Stimulated activated CD4-positive, alpha-beta T cell treated with anti-CD3 and anti-CD28 coated beads, Interleukin-12 subunit alpha, Interleukin-12 subunit beta, amount 100 ng/mL, for 4 hours (primary cell): ENCODE results near the gene NCR3LG1.

Experiments
- DNase-seq: peaks from one replicate; pipeline ENCODE4 v3.0.0-alpha.2; 2020

Gene NCR3LG1

DNA sequence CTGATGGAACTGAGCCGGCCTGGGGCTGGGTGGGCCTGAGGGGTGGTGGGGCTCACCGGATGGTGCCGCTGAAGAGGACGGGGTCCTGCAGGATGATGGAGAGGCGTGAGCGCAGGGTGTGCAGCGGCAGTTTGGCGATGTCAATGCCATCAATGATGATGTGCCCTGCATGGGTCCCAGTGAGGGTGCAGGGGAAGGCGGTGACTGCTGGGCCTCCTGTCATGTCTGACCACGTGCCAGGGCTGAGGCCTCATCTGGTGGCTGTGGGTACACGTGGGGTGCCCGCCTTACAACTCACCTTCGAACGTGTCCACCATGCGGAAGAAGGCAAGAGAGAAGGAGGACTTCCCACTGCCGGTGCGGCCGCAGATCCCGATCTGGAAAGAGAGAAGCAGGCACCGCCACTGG lies 44.0 kb downstream of the NCR3LG1 start:
- DNase-seq: no peak

DNA sequence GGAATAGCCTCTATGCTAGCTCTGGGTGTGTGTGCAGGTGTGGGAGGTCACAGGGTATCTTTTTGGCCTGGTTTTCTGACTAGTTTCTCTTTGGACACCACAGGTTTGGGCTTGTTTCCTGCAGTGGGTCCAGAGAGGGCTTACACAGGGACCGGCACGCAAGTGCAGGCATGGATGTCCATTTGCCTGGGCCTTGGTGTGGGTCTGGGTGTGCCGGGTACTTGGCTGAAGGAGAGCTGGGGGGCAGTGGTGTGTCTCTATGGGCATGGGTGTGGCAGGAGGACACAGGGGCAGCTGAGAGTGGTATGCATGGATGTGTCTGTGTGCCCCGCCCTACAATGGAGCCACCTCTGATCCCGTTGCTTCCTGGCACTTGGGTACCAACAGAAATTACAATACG lies 44.4 kb downstream of the NCR3LG1 start:
- DNase-seq: no peak

- no peak for DNase-seq
These were observed 45.2 kb downstream of the NCR3LG1 start for GRCh38 chr11:17396598-17397310.

DNA sequence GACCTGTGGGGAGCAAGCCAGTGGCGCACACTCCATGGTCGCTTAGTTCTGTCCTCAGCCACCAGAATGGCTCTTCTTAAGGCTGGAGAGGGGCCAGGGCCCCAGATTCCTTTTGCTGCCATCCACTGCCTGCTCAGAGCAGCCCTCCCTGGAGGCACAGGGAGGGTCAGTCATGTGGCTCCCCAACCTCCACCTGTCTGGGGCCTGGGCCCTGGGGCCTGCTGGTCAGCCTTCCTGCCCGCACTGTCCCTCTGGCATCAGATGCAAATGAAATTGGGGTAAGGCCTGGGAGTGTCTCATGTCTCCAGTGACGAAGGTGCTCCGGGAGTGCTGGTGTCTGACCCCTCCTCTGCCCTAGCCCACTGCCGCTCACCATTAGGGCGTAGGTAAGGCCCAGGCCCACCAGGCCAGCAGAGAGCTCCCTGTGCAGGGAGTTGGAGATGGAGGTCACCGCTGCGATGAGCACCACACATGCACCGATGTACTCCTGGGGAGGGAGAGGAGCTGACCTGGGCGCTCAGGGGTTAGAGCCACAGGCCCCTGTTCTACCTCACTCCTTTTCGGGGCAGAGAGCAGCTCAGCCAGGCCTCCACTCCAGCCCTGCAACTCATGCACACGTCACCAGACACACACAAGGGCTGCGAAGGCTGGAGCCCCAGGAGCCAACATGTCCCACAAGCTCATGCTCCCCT lies 45.9 kb downstream of the NCR3LG1 start:
- DNase-seq: no peak

DNA sequence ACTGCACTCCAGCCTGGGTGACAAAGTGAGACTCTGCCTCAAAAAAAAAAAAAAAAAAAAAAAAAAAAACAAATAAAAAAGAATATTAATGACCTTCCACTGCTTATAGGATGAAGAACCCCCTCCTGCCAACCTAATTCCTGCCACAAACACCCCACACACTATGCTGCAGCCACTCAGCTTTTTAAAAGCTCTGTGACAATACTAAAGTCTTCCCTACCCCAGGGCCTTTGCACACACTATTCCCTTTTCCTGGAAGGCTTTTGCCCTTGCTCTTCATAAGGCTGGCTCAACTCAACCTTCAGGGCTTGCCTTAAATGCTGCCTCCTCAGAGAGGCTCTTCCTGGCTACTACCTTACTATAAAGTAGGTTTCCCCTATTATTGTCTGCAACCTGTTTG lies 47.6 kb downstream of the NCR3LG1 start:
- DNase-seq: no peak

DNA sequence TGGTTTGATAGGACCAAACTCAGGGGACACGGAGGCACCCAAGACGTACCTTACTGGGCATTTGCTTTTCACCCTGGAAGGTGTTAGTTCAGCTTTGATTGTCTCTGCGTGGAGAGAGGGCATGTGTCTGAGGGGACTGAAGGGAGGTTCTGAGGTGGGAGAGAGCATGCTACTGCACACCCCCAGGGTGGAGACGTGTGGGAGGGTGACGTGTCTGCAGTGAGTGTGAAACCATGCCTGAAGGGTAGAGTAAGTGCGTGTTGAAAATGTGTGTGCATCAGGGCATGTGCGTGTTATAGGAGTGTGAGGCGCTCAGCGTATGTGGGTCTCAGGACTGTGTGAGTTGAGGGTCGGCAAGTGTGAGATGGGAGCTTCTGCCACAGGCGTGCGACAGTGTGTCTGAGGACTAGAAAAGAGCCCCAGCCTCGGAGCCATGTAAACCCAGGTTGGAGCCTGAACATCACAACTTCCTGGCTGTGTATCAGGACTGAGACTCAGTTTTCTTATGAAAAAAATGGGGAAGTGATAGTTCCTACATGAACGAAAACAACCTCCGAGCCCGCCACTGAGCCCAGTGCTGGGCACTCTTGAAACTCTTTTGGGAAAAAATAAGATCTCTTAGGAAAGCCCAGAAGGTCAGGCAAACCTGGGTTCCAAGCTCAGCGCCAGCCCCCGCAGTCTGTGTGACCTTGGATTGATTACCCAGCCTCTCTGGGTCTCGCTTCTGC lies 48.6 kb downstream of the NCR3LG1 start:
- DNase-seq: no peak

GRCh38 chr11:17401316-17401715 lies 49.7 kb downstream of the NCR3LG1 start:
- DNase-seq: no peak

- no peak for DNase-seq
These were observed 50.2 kb downstream of the NCR3LG1 start for GRCh38 chr11:17401841-17402240.

DNA sequence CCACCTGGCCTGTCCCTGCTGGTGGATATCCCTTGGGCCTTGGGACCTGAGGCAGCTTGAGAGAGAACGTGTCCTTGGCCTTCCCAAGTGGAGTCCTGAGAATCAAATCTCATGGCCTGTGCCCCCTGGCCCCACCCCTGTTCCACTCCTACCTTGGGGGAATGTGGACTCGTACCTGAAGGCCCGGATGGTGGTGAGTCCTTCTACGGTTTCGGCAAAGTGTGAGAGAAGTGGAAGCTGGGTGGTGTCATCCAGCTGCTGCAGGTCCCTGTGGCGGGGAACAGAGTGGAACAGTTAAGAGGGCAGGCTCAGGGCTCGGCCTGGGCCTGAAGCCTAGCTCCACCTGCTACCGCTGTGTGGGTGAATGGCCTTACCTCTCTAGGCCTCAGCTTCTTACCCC lies 50.9 kb downstream of the NCR3LG1 start:
- DNase-seq: no peak

GRCh38 chr11:17403980-17404759 lies 52.6 kb downstream of the NCR3LG1 start:
- DNase-seq: no peak

DNA sequence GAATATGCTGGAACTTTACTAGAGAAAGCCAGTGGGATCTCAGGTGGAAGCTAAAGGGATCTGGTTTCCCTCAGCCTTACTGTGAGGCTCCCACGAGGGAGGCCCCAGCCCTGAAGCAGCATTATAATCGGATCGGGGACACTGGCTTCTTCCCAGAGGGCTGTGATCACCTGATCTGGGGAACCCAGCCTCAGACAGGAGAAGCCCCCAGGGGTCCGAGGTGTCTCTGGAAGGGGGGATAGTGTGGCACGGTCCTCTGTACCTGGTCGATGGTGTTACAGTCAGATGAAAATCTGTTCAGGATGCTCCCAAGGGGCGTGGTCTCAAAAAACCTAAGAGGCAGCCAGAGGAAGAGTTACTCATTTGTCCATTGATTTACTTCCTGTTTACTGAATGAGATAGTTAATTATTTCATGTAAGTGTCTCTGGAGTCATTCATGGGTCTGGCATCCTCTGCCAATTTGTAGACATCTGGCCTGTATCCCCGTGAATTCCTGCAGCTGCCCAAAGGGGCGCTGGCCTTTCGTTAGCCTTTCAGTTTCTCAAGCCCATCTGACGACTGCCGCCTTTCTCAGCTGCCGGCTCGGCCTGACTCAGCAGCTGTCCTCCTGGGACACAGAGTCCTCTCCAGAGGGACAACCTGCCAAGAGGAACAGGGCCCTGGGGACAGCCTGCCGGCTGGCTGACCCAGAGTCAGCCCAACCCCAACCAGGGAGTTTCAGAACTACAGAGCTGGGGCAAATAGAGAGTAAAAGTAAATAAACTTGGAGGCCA lies 53.8 kb downstream of the NCR3LG1 start:
- no peak for DNase-seq

GRCh38 chr11:17406082-17406817 lies 54.6 kb downstream of the NCR3LG1 start:
- DNase-seq: no peak

DNA sequence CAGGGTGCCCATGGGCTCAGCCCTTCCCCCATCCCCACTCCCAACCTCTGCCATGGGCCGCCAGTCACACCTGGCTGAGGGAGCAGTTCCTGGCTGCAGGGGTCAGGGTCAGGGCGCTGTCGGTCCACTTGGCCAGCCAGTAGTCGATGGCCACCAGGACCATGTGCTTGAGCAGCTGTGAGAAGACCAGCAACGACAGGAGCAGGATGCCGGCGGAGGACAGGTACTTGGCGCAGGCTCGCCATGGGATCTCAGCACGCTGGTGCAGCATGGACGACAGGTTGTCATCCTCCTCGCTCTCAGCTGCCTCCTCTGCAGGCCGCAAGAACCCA lies 55.2 kb downstream of the NCR3LG1 start:
- DNase-seq: no peak

- no peak for DNase-seq
These were observed 56.0 kb downstream of the NCR3LG1 start for GRCh38 chr11:17407575-17407974.

- no peak for DNase-seq
These were observed 56.4 kb downstream of the NCR3LG1 start for GRCh38 chr11:17408026-17408425.

GRCh38 chr11:17408641-17409040 lies 57.0 kb downstream of the NCR3LG1 start:
- DNase-seq: no peak

GRCh38 chr11:17410606-17411379 lies 59.2 kb downstream of the NCR3LG1 start:
- no peak for DNase-seq

DNA sequence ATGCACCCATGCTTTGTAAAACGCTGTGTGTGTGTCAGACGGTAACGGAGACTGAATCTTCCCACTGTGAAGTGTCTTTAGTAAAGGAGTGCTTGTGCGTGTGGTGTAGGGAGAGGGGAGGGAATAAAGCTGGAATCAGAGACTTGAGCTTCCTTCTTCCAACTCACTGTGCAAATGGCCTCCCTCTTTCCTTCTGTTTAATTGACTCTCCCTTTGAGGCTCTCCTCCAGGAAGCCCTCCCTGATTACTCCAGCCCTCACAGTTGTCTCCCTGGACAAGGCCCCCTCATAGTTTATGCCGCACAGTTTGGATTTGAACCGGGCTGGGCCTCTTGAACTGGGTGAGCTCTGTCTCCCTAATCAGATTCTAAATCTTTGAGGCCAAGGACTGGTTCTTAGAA lies 59.8 kb downstream of the NCR3LG1 start:
- no peak for DNase-seq

GRCh38 chr11:17412488-17413180 lies 61.0 kb downstream of the NCR3LG1 start:
- no peak for DNase-seq
